ENCODE results near the gene USP17L12.
"Not testable (repeated sequence)": the region's sequence is repeated elsewhere in the genome, so short reads cannot be mapped to it uniquely, and the experiment has no call there.

The USP17L12 gene, protein sequence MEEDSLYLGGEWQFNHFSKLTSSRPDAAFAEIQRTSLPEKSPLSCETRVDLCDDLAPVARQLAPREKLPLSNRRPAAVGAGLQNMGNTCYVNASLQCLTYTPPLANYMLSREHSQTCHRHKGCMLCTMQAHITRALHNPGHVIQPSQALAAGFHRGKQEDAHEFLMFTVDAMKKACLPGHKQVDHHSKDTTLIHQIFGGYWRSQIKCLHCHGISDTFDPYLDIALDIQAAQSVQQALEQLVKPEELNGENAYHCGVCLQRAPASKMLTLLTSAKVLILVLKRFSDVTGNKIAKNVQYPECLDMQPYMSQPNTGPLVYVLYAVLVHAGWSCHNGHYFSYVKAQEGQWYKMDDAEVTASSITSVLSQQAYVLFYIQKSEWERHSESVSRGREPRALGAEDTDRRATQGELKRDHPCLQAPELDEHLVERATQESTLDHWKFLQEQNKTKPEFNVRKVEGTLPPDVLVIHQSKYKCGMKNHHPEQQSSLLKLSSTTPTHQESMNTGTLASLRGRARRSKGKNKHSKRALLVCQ

DNA sequence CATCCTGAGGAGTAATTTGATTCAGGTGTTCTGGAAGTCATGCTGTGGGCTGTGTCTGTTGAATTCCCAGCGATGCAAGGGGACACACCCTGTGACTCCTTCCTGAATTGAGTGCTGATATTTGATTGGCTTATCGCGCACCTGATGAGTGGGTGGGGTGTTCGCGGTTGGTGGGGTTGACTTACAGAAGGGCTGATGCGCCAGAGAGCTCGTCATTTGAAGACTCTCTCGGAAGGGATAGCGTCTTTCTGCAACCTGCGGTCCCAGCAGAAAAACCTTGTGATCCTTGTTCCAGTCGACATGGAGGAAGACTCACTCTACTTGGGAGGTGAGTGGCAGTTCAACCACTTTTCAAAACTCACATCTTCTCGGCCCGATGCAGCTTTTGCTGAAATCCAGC is at the start of gene USP17L12:
Gene USP17L12, plus strand, starts transcription at position 301 of the 400 bp plus-strand sequence. Its CDS starts 0 bp downstream, at position 301.
- not testable (repeated sequence) for DNase-seq (ENCODE audit: low spot score)

DNA sequence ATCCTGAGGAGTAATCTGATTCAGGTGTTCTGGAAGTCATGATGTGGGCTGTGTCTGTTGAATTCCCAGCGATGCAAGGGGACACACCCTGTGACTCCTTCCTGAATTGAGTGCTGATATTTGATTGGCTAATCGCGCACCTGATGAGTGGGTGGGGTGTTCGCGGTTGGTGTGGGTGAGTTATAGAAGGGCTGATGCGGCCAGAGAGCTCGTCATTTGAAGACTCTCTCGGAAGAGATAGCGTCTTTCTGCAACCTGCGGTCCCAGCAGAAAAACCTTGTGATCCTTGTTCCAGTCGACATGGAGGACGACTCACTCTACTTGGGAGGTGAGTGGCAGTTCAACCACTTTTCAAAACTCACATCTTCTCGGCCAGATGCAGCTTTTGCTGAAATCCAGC is 9.6 kb upstream of the USP17L12 start, which contains the start of gene USP17L10:
Gene USP17L10, plus strand, starts transcription at position 301 of the 400 bp plus-strand sequence. Its CDS starts 0 bp downstream, at position 301.
- DNase-seq (ENCODE audit: low spot score): not testable (repeated sequence)

DNA sequence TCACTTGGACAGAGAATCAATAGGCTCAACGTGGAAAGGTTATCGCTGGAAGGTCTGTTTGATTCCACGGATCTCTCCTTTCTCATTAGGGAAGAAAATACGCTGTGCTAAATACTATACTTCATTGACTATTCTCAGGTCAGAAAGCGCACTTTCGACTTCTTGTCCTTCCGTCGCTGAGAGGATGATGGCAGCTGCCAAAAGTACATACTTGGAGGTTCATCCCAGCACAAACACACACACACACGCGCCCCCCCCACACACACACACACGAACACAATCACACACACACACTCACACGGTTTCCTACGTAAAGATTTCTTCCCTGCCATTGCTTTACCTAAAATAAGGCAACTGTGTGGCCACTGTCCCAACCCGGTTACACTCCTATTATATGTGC is 5.3 kb upstream of the USP17L12 start:
- not testable (repeated sequence) for DNase-seq (ENCODE audit: low spot score)

DNA sequence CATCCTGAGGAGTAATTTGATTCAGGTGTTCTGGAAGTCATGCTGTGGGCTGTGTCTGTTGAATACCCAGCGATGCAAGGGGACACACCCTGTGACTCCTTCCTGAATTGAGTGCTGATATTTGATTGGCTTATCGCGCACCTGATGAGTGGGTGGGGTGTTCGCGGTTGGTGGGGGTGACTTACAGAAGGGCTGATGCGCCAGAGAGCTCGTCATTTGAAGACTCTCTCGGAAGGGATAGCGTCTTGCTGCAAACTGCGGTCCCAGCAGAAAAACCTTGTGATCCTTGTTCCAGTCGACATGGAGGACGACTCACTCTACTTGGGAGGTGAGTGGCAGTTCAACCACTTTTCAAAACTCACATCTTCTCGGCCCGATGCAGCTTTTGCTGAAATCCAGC is 4.8 kb upstream of the USP17L12 start, which contains the start of gene USP17L11:
Gene USP17L11, plus strand, starts transcription at position 301 of the 400 bp plus-strand sequence. Its CDS starts 0 bp downstream, at position 301.
- not testable (repeated sequence) for DNase-seq (ENCODE audit: low spot score)

DNA sequence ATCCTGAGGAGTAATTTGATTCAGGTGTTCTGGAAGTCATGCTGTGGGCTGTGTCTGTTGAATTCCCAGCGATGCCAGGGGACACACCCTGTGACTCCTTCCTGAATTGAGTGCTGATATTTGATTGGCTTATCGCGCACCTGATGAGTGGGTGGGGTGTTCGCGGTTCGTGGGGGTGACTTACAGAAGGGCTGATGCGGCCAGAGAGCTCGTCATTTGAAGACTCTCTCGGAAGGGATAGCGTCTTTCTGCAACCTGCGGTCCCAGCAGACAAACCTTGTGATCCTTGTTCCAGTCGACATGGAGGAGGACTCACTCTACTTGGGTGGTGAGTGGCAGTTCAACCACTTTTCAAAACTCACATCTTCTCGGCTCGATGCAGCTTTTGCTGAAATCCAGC is 4.6 kb downstream of the USP17L12 start, which contains the start of gene USP17L13:
Gene USP17L13, plus strand, starts transcription at position 301 of the 400 bp plus-strand sequence. Its CDS starts 0 bp downstream, at position 301.
- not testable (repeated sequence) for DNase-seq (ENCODE audit: low spot score)

DNA sequence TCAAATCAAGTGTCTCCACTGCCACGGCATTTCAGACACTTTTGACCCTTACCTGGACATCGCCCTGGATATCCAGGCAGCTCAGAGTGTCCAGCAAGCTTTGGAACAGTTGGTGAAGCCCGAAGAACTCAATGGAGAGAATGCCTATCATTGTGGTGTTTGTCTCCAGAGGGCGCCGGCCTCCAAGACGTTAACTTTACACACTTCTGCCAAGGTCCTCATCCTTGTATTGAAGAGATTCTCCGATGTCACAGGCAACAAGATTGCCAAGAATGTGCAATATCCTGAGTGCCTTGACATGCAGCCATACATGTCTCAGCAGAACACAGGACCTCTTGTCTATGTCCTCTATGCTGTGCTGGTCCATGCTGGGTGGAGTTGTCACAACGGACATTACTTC is 10.3 kb downstream of the USP17L12 start:
- DNase-seq (ENCODE audit: low spot score): not testable (repeated sequence)

DNA sequence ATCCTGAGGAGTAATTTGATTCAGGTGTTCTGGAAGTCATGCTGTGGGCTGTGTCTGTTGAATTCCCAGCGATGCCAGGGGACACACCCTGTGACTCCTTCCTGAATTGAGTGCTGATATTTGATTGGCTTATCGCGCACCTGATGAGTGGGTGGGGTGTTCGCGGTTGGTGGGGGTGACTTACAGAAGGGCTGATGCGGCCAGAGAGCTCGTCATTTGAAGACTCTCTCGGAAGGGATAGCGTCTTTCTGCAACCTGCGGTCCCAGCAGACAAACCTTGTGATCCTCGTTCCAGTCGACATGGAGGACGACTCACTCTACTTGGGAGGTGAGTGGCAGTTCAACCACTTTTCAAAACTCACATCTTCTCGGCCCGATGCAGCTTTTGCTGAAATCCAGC is 14.1 kb downstream of the USP17L12 start, which contains the start of gene USP17L15:
Gene USP17L15, plus strand, starts transcription at position 301 of the 400 bp plus-strand sequence. Its CDS starts 0 bp downstream, at position 301.
- not testable (repeated sequence) for DNase-seq (ENCODE audit: low spot score)

DNA sequence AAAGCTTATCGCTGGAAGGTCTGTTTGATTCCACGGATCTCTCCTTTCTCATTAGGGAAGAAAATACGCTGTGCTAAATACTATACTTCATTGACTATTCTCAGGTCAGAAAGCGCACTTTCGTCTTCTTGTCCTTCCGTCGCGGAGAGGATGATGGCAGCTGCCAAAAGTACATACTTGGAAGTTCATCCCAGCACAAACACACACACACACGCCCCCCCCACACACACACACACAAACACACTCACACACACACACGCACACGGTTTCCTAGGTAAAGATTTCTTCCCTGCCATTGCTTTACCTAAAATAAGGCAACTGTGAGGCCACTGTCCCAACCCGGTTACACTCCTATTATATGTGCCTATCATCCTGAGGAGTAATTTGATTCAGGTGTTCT is 18.5 kb downstream of the USP17L12 start:
- DNase-seq (ENCODE audit: low spot score): not testable (repeated sequence)

DNA sequence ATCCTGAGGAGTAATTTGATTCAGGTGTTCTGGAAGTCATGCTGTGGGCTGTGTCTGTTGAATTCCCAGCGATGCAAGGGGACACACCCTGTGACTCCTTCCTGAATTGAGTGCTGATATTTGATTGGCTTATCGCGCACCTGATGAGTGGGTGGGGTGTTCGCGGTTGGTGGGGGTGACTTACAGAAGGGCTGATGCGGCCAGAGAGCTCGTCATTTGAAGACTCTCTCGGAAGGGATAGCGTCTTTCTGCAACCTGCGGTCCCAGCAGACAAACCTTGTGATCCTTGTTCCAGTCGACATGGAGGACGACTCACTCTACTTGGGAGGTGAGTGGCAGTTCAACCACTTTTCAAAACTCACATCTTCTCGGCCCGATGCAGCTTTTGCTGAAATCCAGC is 23.6 kb downstream of the USP17L12 start, which contains the start of gene USP17L17:
Gene USP17L17, plus strand, starts transcription at position 301 of the 400 bp plus-strand sequence. Its CDS starts 0 bp downstream, at position 301.
- DNase-seq (ENCODE audit: low spot score): not testable (repeated sequence)

DNA sequence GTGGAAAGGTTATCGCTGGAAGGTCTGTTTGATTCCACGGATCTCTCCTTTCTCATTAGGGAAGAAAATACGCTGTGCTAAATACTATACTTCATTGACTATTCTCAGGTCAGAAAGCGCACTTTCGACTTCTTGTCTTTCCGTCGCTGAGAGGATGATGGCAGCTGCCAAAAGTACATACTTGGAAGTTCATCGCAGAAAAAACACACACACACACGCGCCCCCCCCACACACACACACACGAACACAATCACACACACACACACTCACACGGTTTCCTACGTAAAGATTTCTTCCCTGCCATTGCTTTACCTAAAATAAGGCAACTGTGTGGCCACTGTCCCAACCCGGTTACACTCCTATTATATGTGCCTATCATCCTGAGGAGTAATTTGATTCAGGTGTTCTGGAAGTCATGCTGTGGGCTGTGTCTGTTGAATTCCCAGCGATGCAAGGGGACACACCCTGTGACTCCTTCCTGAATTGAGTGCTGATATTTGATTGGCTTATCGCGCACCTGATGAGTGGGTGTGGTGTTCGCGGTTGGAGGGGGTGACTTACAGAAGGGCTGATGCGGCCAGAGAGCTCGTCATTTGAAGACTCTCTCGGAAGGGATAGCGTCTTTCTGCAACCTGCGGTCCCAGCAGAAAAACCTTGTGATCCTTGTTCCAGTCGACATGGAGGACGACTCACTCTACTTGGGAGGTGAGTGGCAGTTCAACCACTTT is 28.2 kb downstream of the USP17L12 start, which contains the start of gene USP17L18:
Gene USP17L18, plus strand, starts transcription at position 678 of the 728 bp plus-strand sequence. Its CDS starts 0 bp downstream, at position 678.
- not testable (repeated sequence) for DNase-seq (ENCODE audit: low spot score)

DNA sequence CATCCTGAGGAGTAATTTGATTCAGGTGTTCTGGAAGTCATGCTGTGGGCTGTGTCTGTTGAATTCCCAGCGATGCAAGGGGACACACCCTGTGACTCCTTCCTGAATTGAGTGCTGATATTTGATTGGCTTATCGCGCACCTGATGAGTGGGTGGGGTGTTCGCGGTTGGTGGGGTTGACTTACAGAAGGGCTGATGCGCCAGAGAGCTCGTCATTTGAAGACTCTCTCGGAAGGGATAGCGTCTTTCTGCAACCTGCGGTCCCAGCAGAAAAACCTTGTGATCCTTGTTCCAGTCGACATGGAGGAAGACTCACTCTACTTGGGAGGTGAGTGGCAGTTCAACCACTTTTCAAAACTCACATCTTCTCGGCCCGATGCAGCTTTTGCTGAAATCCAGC is 33.1 kb downstream of the USP17L12 start, which contains the start of gene USP17L19:
Gene USP17L19, plus strand, starts transcription at position 301 of the 400 bp plus-strand sequence. Its CDS starts 0 bp downstream, at position 301.
- DNase-seq (ENCODE audit: low spot score): not testable (repeated sequence)

DNA sequence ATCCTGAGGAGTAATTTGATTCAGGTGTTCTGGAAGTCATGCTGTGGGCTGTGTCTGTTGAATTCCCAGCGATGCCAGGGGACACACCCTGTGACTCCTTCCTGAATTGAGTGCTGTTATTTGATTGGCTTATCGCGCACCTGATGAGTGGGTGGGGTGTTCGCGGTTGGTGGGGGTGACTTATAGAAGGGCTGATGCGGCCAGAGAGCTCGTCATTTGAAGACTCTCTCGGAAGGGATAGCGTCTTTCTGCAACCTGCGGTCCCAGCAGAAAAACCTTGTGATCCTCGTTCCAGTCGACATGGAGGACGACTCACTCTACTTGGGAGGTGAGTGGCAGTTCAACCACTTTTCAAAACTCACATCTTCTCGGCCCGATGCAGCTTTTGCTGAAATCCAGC is 37.9 kb downstream of the USP17L12 start, which contains the start of gene USP17L20:
Gene USP17L20, plus strand, starts transcription at position 301 of the 400 bp plus-strand sequence. Its CDS starts 0 bp downstream, at position 301.
- not testable (repeated sequence) for DNase-seq (ENCODE audit: low spot score)

DNA sequence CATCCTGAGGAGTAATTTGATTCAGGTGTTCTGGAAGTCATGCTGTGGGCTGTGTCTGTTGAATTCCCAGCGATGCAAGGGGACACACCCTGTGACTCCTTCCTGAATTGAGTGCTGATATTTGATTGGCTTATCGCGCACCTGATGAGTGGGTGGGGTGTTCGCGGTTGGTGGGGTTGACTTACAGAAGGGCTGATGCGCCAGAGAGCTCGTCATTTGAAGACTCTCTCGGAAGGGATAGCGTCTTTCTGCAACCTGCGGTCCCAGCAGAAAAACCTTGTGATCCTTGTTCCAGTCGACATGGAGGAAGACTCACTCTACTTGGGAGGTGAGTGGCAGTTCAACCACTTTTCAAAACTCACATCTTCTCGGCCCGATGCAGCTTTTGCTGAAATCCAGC is 42.6 kb downstream of the USP17L12 start, which contains the start of gene USP17L21:
Gene USP17L21, plus strand, starts transcription at position 301 of the 400 bp plus-strand sequence. Its CDS starts 0 bp downstream, at position 301.
- DNase-seq (ENCODE audit: low spot score): not testable (repeated sequence)

DNA sequence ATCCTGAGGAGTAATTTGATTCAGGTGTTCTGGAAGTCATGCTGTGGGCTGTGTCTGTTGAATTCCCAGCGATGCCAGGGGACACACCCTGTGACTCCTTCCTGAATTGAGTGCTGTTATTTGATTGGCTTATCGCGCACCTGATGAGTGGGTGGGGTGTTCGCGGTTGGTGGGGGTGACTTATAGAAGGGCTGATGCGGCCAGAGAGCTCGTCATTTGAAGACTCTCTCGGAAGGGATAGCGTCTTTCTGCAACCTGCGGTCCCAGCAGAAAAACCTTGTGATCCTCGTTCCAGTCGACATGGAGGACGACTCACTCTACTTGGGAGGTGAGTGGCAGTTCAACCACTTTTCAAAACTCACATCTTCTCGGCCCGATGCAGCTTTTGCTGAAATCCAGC is 47.4 kb downstream of the USP17L12 start, which contains the start of gene USP17L22:
Gene USP17L22, plus strand, starts transcription at position 301 of the 400 bp plus-strand sequence. Its CDS starts 0 bp downstream, at position 301.
- not testable (repeated sequence) for DNase-seq (ENCODE audit: low spot score)
